Tibial nerve (tissue), 4 donors: ENCODE results near the gene HIPK2. TPM values are rescaled to one million over a fixed set of nuclear protein-coding genes. Genes with fewer than 3 reads are reported as not detected.
"Not testable (repeated sequence)": the region's sequence is repeated elsewhere in the genome, so short reads cannot be mapped to it uniquely, and the experiment has no call there.

Experiments
- DNase-seq, 2 donors: peaks; one replicate each; pipeline ENCODE4 v3.0.0-alpha.2; 2019; ENCODE audit warnings: low spot score in 2 of 2
- H3K27ac ChIP-seq, 4 donors: fragments of 200-600 bp; sonication (generic) in 3 of 4; one replicate each; pipeline ENCODE4 v1.5.1; 2017 to 2019; ENCODE audit warnings: mild to moderate bottlenecking in 1 of 4
- H3K27me3 ChIP-seq, 2 donors: fragments of 200-600 bp; sonication (generic) in 1 of 2; one replicate each; pipeline versions ENCODE4 v1.5.1 to v1.6.0; 2017 to 2019
- H3K36me3 ChIP-seq, 3 donors: fragments of 200-600 bp; sonication (generic); one replicate each; pipeline ENCODE4 v1.5.1; 2018 to 2019
- H3K4me1 ChIP-seq, 4 donors: fragments of 200-600 bp; sonication (generic) in 3 of 4; one replicate each; pipeline ENCODE4 v1.5.1; 2017 to 2019
- H3K4me3 ChIP-seq, 4 donors: fragments of 200-600 bp; sonication (generic) in 3 of 4; one replicate each; pipeline ENCODE4 v1.5.1; 2017 to 2019; ENCODE audit warnings: mild to moderate bottlenecking in 1 of 4, moderate library complexity in 1 of 4
- H3K9me3 ChIP-seq, 4 donors: fragments of 200-600 bp; sonication (generic) in 3 of 4; one replicate each; pipeline ENCODE4 v1.5.1; 2017 to 2019
- EP300 ChIP-seq, 2 donors: sonication (generic); formaldehyde crosslinking; IDR thresholded peaks; one replicate each; pipeline ENCODE4 v1.6.1; 2017; ENCODE audit warnings: antibody characterized with exemption in 2 of 2, mild to moderate bottlenecking in 1 of 2
- POLR2A ChIP-seq, 2 donors: fragments of 450-650 bp; IDR thresholded peaks; one replicate each; pipeline ENCODE4 v1.6.1; 2017; ENCODE audit warnings: antibody characterized with exemption in 2 of 2, mild to moderate bottlenecking in 2 of 2, moderate library complexity in 2 of 2
- WGBS, 2 donors: methylation state at CpG; one replicate each; pipeline ENCODE4 v1.1.5; 2018; 5-methylcytosine and 5-hydroxymethylcytosine counted together
- total RNA-seq, 4 donors: library from RNA; depleted of rRNA; stranded (reverse); fragments of >200 nt; gene quantifications; one replicate each; pipeline ENCODE4 v1.1.0, GENCODE V29; 2016
- TF ChIP-seq, protein P1 (sequence below), 5 experiments: fragments of 200-600 bp in 3 of 5; fragments of 450-650 bp in 2 of 5; sonication (generic) in 3 of 5; IDR thresholded peaks; one replicate each; pipeline ENCODE4 v1.5.1; 2016 to 2019; ENCODE audit warnings: antibody characterized with exemption in 5 of 5, mild to moderate bottlenecking in 3 of 5, moderate library complexity in 2 of 5

The HIPK2 gene
- total RNA-seq, 4 donors from 2014 or later, result 24.9 to 41.1 (median 29.7) TPM

DNA sequence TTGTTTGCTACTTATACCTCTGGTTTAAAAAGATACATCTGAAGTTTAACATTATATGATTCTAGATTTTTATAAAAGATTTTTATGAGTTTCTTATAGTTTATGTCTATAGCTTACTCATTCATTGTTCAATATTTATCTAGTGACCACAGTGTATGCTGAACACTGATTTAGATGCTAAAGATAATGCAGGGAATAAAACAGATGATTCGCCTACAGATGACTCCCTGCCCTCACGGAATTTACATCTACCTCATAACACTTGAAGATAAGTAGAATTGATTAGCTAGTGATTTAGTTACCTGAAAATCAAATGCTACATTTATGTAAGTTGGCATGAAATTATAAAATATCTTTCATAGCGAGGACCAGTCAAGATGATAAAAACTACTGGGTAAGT is 105.8 kb downstream of the HIPK2 start:
- TF ChIP-seq POLR2A (IDR thresholded peaks at IDR 0.05) (no peak), EP300 (IDR thresholded peaks at IDR 0.05) (no peak)
- TF ChIP-seq, protein P1, sequence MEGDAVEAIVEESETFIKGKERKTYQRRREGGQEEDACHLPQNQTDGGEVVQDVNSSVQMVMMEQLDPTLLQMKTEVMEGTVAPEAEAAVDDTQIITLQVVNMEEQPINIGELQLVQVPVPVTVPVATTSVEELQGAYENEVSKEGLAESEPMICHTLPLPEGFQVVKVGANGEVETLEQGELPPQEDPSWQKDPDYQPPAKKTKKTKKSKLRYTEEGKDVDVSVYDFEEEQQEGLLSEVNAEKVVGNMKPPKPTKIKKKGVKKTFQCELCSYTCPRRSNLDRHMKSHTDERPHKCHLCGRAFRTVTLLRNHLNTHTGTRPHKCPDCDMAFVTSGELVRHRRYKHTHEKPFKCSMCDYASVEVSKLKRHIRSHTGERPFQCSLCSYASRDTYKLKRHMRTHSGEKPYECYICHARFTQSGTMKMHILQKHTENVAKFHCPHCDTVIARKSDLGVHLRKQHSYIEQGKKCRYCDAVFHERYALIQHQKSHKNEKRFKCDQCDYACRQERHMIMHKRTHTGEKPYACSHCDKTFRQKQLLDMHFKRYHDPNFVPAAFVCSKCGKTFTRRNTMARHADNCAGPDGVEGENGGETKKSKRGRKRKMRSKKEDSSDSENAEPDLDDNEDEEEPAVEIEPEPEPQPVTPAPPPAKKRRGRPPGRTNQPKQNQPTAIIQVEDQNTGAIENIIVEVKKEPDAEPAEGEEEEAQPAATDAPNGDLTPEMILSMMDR (IDR thresholded peaks at IDR 0.05), result no peak
- no peaks in the 10 kb centered on the region for H3K27me3 ChIP-seq
- DNase-seq, result no peak
- no peak overlapping the region for H3K27ac ChIP-seq
- no peaks in the 10 kb centered on the region for H3K36me3 ChIP-seq
- no peaks in the 10 kb centered on the region for H3K9me3 ChIP-seq
- no peak overlapping the region for H3K4me3 ChIP-seq
- 95 to 98% methylated on average over 3 of the region's 3 CpGs for WGBS, 2 donors
- no peaks in the 10 kb centered on the region for H3K4me1 ChIP-seq

DNA sequence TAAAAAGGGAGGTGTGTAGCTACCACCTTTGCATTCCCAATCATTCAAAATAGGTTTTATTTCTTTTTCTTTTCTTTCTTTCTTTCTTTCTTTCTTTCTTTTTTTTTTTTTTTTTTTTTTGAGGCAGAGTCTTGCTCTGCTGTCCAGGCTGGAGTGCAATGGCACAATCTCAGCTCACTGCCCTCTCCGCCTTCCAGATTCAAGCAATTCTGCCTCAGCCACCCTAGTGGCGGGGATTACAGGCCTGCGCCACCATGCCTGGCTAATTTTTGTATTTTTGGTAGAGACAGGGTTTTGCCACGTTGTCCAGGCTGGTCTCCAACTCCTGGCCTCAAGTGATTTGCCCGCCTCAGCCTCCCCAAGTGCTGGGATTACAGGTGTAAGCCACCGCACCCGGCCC is 107.1 kb downstream of the HIPK2 start:
- H3K27ac ChIP-seq, H3K9me3 ChIP-seq, H3K4me1 ChIP-seq, H3K36me3 ChIP-seq, H3K4me3 ChIP-seq, H3K27me3 ChIP-seq, DNase-seq: not testable (repeated sequence)
- 88 to 94% methylated on average over 7 of the region's 7 CpGs for WGBS, 2 donors

DNA sequence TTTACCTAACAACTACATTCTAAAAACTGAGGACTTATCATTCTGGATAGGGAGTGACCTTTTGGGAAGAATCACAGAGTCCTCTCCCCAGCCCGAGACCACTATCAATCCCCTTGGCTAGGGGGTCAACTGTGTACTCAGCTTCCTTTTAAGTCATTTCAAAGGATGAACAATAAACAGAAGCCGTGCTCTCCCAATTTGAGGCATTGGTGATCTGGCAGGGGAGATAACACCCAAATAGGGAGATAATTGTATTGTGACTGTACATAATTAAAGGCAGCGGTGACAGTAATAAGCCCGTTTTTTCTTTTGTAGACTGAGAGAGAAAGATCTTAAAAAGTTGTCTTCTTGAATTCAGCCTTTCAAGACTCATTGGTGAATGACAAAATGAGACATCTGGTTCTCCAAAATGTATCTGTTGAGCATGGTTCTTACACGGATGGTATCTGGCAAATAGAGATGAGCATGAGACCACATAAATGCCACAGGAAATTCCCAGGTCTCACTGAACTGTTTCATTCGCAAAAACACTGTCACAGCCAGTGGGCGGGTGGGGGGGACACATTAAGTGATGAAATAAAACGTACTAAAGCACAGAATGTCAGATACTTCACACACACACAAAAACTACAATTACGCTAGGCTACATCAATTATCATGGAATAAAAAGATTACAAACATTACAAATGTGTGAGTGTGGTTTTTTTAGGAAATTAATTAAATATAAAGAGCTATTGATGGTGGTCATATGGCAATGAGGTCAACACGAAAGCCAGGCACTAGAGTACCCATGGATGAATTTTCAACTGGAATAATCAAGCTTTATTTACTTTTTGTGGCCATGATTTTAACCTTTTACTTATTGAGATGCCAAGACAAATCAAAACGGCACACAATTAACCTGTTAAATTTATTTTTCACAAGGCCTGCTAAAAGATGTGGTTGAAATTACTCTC is 108.4 kb downstream of the HIPK2 start:
- H3K27me3 ChIP-seq, result no peaks in the 10 kb centered on the region
- H3K9me3 ChIP-seq, result no peaks in the 10 kb centered on the region
- no peaks in the 10 kb centered on the region for H3K4me1 ChIP-seq
- DNase-seq, result no peak
- H3K27ac ChIP-seq, result no peak overlapping the region
- H3K36me3 ChIP-seq, result no peaks in the 10 kb centered on the region
- no peak overlapping the region for H3K4me3 ChIP-seq
- TF ChIP-seq POLR2A (IDR thresholded peaks at IDR 0.05), result no peak
- TF ChIP-seq, protein P1 (IDR thresholded peaks at IDR 0.05), result no peak
- TF ChIP-seq EP300 (IDR thresholded peaks at IDR 0.05), result no peak
- 66 to 71% methylated on average over 11 of the region's 11 CpGs for WGBS, 2 donors

DNA sequence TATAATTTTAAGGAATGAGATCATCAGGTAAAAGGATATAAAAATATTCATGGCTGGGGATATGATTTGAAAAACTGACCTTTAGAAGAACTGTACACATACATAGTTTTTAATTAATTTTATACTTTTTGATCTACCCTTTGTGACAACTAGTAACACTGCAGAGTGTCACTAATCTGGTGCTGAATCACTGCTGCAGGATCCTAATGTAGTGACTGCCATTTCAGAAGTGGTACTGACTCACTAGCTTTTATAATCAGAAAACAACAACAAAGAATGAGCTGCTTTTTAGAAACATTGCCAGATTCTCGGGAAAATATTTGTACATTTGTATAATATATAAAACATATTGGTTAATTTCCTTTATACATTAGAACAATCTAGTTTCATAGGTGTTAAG is 110.4 kb downstream of the HIPK2 start:
- Histone ChIP-seq H3K4me3 (no peak overlapping the region), H3K36me3 (no peaks in the 10 kb centered on the region), H3K4me1 (peaks cover 0 to 12% (median 0%) of the 10 kb centered on the region in 4 donors), H3K27me3 (no peaks in the 10 kb centered on the region), H3K27ac (no peak overlapping the region), H3K9me3 (no peaks in the 10 kb centered on the region)
- TF ChIP-seq, protein P1 (IDR thresholded peaks at IDR 0.05), result no peak
- TF ChIP-seq EP300 (IDR thresholded peaks at IDR 0.05), result no peak
- TF ChIP-seq POLR2A (IDR thresholded peaks at IDR 0.05), result no peak
- DNase-seq, result no peak
- 63% methylated on average over 1 of the region's 1 CpG for WGBS, 2 donors

DNA sequence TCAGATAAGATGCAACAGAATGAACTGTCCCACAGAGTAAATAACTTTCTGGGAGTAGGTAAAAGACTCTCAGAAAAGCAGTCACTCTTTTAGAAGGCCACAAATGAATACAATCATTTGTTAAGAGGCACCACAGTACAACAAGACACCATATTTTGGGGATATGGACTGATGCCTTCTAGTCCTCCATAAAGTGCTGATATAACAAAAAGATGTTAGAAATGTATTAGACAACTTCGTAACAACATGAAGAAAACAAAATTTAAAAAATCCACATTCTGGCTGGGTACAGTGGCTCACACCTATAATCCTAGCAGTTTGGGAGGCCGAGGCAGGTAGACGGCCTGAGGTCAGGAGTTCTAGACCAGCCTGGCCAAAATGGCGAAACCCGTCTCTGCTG is 111.3 kb downstream of the HIPK2 start:
- peaks cover 0 to 21% (median 0%) of the 10 kb centered on the region in 4 donors for H3K4me1 ChIP-seq
- WGBS, 2 donors, result 93 to 95% methylated on average over 5 of the region's 5 CpGs
- TF ChIP-seq, protein P1 (IDR thresholded peaks at IDR 0.05), result no peak
- no peak for TF ChIP-seq POLR2A (IDR thresholded peaks at IDR 0.05)
- no peak for TF ChIP-seq EP300 (IDR thresholded peaks at IDR 0.05)
- no peak overlapping the region for H3K27ac ChIP-seq
- no peaks in the 10 kb centered on the region for H3K36me3 ChIP-seq
- H3K9me3 ChIP-seq, result no peaks in the 10 kb centered on the region
- no peak for DNase-seq
- H3K4me3 ChIP-seq, result no peak overlapping the region
- no peaks in the 10 kb centered on the region for H3K27me3 ChIP-seq
